Stimulated activated CD4-positive, alpha-beta T cell treated with anti-CD3 and anti-CD28 coated beads, Interleukin-1b, Interleukin-23, amount 100 ng/mL, for 1 hour (primary cell): ENCODE data around the gene RELA.
A peak's percentile ranks its signal among the peaks of the same experiment; 100 is the strongest.
"Not testable (repeated sequence)": the region's sequence is repeated elsewhere in the genome, so short reads cannot be mapped to it uniquely, and the experiment has no call there.

ENCODE experiments used
- DNase-seq, 2 donors: peaks; one replicate each; pipeline ENCODE4 v3.0.0-alpha.2; 2020; ENCODE audit warnings: low read depth in 2 of 2

RELA gene

DNA sequence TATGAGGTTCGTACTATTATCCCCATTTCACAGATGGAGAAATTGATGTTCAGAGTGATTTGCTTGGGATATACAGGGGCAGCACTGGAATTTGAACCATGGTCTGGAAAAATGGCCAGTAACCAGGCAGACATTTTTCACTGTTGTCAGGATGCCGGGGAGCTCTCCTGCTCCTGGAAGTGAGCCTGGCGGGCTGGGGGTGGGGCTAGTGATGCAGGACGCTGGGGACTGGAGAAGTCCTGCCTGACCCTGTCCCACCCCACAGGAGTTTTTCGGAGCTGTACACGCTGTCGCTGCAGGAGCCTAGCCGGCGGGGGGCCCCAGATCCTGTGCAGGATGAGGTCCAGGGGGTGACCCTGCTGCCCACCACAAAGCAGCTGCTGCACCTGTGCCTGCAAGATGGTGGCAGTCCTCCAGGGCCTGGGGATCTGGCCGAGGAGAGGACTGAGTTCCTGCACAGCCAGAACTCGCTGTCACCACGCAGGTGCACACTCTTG lies 13.7 kb downstream of the RELA start:
- DNase-seq, result no peak

DNA sequence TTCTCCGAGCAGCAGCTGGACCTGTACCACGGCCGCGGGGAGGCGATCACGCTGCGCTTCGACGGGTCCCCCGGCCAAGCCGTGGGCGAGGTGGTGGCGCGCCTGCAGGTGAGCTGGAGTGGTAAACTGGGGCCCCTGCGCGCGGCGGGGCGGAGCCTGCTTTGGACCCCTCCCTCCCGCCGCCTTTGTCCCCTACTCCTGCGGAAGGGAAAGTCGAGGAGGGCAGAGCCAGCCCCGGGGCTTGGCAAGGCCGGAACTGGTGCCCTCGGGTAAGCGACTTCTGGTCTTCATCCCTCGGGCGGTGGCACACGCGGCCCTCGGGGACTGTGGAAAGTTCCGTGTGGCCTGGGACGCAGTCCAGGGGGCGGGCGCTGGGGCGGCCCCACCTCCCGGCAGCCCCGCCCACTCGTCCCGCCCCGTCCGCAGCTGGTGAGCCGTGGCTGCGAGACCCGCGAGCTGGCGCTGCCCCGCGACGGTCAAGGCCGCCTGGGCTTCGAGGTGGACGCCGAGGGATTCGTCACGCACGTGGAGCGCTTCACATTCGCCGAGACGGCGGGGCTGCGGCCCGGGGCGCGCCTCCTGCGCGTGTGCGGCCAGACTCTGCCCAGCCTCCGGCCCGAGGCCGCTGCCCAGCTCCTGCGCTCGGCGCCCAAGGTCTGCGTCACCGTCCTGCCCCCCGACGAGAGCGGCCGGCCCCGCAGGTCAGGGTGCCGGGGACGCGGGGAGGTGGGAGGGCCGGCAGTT lies 15.6 kb downstream of the RELA start:
- no peak for DNase-seq

DNA sequence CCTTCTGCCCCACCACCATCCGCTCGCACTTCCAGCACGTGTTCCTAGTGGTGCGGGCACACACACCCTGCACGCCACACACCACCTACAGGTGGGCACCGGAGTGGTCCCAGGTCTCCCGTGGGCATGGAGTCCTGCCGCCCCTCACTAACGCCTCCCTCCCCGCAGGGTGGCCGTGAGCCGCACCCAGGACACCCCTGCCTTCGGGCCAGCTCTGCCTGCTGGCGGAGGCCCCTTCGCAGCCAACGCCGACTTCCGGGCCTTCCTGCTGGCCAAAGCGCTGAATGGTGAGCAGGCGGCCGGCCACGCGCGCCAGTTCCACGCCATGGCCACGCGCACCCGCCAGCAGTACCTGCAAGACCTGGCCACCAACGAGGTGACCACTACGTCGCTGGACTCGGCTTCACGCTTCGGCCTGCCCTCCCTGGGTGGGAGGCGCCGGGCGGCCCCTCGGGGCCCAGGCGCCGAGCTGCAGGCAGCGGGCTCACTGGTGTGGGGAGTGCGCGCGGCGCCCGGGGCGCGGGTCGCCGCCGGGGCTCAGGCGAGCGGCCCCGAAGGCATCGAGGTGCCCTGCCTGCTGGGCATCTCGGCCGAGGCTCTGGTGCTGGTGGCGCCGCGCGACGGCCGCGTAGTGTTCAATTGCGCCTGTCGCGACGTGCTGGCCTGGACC lies 16.3 kb downstream of the RELA start:
- DNase-seq, result no peak

DNA sequence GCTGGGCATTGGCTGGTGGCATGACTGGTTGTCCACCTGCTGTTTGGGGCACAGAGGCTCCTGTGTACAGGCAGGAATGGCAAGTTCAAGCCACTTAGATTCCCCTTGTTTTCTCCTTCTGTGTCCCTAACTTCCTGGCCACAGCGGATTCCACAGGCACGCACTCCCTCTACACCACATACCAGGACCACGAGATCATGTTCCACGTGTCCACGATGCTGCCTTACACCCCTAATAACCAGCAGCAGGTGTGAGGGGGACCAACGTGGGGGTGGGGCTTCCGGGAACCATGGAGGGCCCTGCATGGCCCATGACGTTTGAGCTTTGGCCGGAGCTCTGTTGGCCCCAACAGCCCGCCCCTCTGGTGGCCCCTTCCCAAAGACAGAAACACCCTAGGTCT lies 17.0 kb downstream of the RELA start:
- no peak for DNase-seq

DNA sequence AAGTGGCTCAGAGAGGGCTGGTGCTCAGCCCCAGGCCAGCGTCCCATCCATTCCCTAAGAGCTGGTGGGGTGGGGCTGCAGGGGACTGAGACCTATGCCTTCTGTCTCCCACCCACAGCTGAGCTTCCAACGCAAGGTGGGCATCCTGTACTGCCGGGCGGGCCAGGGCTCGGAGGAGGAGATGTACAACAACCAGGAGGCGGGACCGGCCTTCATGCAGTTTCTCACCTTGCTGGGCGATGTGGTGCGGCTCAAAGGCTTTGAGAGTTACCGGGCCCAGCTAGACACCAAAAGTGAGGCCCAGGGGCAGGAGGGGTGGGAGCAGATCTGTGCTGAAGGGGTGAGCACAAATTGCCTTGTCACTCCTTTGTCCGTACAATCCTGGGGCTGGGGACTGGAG lies 17.9 kb downstream of the RELA start:
- no peak for DNase-seq

DNA sequence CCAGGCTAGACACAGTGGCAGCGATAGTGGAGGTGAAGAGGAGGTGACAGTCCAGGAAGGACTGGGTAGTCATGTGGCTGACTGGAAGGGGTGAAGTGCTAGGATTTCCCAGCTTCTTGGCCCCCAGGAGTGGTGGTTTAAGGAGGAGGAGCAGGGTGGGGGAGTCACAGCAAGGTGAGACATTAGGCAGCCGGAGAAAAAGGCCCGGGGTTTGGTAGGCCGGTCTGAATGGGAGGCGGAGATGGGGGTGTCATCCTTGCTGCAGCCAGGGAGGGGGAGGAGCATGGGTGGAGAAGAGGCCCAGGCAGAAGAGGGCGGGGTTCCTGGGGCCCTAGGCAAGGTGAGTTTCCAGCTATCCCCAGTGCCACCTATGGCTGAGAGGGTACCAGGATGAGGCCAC lies 18.7 kb downstream of the RELA start:
- no peak for DNase-seq

DNA sequence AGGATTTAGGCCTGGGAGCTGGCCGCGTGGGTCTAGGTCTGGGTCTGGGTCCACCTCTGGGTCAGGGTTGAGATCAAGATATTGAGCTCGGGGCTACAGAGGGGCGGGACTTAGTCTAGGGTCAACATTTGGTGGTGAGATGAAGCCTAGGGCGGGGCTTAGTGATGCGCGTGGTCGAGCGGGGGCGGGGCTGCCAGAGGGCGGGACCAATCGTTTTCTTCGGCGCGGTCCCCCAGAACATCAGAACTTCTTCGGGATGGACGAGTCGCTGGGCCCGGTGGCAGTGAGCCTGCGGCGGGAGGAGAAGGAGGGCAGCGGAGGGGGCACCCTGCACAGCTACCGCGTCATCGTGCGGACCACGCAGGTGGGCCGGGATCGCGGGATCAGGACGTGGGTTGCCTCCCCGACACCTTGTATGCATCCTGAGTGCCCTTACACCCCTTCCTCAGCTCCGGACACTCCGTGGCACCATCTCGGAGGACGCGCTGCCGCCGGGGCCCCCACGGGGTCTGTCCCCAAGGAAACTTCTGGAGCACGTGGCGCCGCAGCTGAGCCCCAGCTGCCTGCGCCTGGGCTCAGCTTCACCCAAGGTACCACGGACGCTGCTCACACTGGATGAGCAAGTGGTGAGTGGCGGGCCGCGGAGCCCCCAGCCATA lies 20.6 kb downstream of the RELA start:
- no peak for DNase-seq

DNA sequence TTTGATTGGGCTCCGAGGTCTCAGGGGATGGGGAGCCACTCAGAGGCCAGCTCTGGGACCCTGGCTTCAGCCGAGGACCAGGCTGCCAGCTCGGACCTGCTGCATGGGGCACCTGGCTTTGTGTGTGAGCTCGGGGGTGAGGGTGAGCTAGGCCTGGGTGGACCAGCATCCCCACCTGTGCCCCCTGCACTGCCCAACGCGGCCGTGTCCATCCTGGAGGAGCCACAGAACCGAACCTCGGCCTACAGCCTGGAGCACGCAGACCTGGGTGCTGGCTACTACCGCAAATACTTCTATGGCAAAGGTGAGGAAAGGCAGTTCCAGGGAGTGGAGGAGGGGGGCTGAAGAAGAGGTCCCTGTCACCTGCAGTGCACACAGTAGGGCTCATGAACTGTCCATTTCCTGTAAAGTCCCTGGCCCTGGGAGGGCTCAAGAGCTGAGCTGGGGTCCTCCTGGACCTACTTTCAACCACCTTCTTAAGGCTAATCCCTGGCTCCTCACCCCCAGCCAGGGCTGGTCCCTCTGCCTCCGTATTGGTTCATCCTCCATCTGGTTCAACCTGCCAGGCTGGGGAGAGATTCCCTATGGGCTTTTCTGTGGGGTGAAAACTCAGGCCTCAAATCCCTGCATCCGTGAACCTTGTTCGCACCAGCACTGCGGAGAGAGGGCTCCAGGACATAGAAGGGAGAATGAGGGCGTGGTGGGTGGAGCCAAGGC lies 21.3 kb downstream of the RELA start:
- DNase-seq, result no peak

DNA sequence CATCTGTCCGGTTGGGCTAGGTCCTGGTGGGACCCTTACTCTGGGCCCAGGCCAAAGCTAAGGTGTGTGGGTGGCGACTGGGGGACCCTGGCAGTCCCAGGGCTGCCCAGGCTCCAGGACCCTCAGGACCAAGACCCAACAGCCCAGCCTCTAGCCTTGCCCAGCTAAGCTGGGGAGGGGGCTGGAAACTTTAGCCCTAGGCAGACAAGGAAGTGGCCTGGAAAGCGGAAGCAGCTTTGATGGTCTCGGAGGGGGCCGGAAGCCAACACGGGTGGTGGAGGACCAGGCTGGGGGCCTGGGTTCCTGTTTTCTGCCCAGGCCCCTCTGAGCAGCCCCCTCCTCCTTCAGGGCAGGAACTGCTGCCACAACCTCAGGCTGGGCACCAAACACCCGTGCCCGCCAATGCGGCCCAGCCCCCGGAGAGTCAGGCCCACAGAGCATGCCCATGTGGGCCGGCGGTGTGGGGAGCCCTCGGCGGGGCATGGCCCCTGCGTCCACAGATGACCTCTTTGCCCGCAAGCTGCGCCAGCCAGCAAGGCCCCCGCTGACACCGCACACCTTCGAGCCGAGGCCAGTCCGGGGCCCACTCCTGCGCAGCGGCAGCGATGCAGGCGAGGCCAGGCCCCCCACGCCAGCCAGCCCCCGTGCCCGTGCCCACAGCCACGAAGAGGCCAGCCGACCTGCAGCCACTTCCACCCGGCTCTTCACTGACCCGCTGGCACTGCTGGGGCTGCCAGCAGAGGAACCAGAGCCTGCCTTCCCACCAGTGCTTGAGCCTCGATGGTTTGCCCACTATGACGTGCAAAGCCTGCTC lies 22.0 kb downstream of the RELA start:
- no peak for DNase-seq

DNA sequence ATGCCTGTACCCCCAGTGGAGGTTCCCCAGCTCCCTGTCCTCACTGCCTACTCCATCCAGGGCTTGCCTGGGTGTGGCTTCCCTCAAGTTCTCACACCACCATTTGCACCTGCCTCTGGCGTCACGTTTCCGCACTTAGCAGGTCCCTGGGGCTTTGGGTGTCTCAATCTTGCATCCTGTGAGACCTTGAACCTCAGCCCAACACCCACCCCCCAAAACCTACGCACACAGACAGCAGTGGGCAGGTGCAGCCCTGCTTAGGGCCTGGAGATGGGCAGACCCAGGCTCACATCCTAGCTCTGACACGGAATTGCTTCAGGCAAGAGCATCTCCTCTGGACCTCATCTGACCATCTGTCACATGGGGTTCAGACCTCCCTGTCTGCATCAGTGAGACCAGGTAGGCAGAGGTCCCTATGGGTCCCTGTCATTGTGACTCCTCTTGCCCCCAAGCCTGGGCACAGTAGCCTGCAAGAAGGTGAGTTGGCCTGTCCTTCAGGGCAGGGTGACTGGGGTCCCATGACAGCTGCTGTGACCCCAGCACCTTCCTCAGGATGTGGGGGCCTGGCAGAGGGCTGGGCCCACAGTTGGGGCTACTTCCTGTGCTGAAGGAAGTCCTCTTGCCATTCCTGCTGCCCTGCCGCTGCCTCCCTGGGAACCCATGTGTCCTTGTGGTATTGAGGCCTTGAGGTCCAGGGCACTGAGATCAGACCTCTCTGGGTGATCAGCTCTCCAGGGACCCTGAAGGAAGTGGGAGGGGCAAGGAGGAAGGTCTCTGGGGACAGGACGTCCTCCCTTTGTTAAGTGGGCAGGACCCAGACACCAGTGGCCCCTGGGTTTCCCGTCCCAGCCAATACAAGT lies 22.9 kb downstream of the RELA start:
- no peak for DNase-seq

DNA sequence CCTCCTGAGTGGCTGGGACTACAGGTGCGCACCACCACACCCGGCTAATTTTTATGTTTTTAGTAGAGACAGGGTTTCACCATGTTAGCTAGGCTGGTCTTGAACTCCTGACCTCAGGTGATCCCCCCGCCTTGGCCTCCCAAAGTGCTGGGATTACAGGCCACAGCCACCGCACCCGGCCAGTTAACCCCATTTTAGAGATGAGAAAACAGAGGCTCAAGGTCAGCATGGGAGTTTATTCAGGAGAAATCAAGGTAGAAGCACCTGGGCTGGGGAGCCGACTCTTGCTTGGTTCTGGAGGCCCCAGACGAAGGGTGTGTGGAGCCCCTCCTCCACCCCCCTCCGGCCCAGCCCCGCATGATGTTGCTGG lies 23.5 kb downstream of the RELA start:
- not testable (repeated sequence) for DNase-seq

DNA sequence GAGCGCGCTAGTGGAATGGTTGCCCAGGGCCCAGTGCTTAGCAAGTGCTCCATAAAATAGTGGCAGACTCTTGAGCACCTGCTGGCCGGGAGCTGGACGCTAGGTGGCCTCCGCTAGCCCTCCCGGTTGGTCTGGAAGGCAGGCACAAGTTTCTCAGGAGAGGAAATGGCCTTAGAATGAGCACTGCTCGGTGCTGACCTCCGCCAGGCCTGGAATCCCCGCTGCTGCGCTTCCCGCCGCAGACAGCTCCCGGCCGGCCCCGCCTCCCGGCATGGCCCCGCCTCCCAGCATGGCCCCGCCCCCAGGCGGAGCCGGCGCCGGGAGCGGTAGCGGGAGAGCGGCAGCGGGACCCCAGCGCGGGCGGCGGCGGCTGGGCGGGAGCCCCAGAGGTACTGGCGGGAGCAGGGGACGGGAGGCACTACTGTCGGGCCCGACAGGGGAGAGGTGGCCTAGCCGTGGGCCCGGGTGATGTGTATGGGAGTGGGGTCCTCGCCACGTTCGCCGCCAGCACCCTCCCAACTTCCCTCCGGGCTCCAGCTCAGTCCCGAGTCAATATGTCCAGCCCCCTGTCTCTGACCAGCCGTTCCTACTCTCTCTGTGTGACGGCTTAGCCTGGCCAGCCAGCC lies 24.8 kb downstream of the RELA start, which contains the start of gene SIPA1:
Gene SIPA1, plus strand, starts transcription at position 308 of the 626 bp plus-strand sequence. CDS start 2,821 bp downstream, outside the sequence.
- DNase-seq, result peak in 1 of 2 donors; percentile 66

DNA sequence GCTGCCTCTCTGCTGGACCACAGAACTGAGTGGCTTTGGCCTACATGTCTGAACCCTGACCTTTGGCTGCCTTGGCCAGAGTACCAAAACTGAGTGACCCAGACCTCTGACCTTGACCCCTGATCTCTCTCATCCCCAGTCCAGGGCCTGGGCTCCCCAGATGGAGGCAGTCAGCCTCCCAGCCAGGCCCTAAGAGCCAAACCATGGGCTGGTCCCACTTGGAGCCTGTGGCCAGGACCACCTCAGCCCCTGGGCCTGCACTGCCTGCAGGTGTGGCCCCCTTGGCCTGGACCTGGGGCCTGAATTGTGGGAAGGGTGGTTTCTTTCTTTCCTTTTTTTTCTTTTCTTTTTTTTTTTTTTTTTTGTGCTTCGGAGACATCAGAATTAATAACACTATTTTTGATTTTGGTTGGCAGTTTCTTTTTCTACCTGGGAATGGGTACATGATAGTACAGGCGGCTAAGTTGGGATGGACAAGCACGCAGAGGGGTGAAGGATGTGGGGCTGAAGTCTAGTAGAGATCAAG lies 25.6 kb downstream of the RELA start:
- DNase-seq, result no peak

DNA sequence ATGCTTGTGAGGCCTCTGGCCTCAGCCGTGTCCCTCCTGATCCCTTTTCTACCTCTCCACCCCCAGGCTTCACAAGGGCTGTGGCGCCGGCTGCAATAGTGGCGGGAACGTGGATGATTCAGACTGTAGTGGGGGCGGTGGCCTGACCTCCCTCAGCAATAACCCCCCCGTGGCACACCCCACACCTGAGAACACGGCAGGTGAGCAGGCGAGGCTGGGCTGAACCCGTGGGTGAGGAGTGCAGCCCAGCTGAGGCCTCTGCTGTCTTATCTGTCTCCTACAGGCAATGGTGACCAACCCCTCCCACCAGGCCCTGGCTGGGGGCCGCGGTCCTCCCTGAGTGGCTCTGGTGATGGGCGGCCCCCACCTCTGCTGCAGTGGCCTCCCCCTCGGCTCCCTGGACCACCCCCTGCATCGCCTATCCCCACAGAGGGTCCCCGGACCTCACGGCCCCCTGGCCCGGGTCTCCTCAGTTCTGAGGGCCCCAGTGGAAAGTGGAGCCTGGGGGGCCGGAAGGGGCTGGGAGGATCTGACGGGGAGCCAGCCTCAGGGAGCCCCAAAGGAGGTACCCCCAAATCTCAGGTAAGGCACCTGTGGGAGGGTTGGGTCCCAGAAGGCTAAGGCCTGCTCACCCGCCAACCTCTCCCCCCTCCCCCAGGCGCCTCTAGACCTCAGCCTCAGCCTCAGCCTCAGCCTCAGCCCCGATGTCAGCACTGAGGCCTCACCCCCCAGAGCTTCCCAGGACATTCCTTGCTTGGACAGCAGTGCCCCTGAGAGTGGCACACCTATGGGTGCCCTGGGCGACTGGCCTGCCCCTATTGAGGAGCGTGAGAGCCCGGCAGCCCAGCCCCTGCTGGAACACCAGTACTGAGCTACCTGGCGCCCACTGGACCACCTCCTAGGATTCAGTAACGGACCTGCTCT lies 26.3 kb downstream of the RELA start:
- DNase-seq, result no peak

DNA sequence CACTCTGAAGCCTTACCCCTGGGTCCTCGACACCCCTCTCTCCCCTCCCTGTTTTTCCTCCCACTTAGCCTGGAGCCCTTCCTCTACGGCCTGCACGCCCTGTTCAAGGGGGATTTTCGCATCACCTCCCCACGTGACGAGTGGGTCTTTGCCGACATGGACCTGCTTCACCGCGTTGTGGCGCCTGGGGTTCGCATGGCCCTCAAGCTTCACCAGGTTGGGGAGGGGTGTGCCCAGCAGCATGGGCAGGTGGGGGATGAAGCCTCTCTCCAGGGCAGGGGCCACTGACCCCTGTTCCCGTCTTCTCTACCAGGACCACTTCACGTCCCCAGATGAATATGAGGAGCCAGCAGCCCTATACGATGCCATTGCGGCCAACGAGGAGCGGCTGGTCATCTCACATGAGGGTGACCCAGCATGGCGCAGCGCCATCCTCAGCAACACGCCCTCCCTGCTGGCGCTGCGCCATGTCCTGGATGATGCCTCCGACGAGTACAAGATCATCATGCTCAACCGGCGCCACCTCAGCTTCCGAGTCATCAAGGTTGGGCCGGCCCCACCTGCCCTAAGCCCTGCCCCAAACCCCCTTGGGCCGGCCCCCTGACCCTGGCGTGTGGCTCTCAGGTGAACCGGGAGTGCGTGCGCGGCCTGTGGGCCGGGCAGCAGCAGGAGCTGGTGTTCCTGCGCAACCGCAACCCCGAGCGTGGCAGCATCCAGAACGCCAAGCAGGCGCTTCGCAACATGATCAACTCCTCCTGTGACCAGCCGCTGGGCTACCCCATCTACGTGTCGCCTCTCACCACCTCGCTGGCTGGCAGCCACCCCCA lies 27.6 kb downstream of the RELA start:
- DNase-seq, result no peak

DNA sequence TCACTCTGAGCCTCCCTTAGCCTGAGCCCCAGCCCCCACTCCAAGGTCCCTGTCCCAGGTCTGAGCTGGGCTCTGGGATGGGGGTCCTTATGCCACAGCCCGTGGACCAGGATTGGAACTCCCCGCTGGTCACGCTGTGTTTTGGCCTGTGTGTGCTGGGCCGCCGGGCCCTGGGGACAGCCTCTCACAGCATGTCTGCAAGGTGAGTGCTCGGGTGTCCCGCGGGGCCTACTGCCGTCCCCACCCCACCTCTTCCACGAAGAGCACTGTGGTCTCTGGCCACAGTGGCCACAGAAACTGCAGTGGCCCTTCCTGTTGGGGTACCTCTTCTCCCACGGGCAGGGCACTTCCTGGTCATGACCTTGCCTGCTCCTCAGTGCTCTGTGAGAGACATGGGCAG lies 28.3 kb downstream of the RELA start:
- no peak for DNase-seq

DNA sequence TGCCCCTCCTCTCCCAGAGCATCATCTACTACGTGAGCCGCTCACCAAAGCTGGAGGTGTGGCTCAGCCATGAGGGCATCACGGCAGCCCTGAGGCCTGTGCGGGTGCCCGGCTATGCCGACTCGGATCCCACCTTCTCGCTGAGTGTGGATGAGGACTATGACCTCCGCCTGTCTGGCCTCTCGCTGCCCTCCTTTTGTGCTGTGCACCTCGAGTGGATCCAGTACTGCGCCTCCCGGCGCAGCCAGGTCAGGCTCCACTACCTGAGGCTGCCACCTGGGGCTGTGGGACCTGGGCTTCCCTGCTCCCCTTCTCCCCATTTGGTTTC lies 28.6 kb downstream of the RELA start:
- no peak for DNase-seq
